PC-9 (cell line): Measurements from ENCODE around the gene MYOF. TPM values are rescaled to one million over a fixed set of nuclear protein-coding genes. Genes with fewer than 3 reads are reported as not detected.

Experiments
- BruUV-seq: library from RNA; stranded (reverse); fragments of 400-500 nt; replicated peaks from 2 replicates; lab custom pipeline; 2021; lab: Mats Ljungman, UMichigan
- CTCF ChIA-PET: fragments of 300-600 bp; sonication (Branson Sonifier 250); formaldehyde crosslinking; loops from one replicate; lab custom pipeline; 2022; ENCODE audit warnings: antibody characterized with exemption; lab: Charles Lee
- POLR2A ChIA-PET: fragments of 300-600 bp; sonication (Branson Sonifier 250); formaldehyde crosslinking; loops from one replicate; lab custom pipeline; 2022; ENCODE audit warnings: antibody characterized with exemption; ENCODE audit not compliant: unreplicated experiment; lab: Charles Lee
- DNase-seq, 2 experiments: peaks; one replicate each; pipeline versions ENCODE4 v3.0.0 to v3.0.0-alpha.2; 2015 to 2022; ENCODE audit warnings: mixed read lengths in 1 of 2
- H2AFZ ChIP-seq: fragments of 200-600 bp; sonication (generic); 2 replicates; pipeline ENCODE4 v1.8.1; 2017; ENCODE audit warnings: antibody characterized with exemption
- H3F3A ChIP-seq: fragments of 200-600 bp; sonication (generic); 2 replicates; pipeline ENCODE4 v1.8.1; 2017; ENCODE audit warnings: antibody characterized with exemption, mild to moderate bottlenecking, low read depth; ENCODE audit not compliant: insufficient read depth
- H3K27ac ChIP-seq: fragments of 200-600 bp; sonication (generic); 2 replicates; pipeline ENCODE4 v1.6.1; 2016; ENCODE audit warnings: mixed run types
- H3K27me3 ChIP-seq: fragments of 200-600 bp; sonication (generic); 2 replicates; pipeline ENCODE4 v1.6.1; 2016; ENCODE audit warnings: low read depth, mixed run types; ENCODE audit not compliant: insufficient read depth
- H3K36me3 ChIP-seq: fragments of 200-600 bp; sonication (generic); 2 replicates; pipeline ENCODE4 v1.6.1; 2016; ENCODE audit warnings: low read depth, mixed run types
- H3K4me1 ChIP-seq: fragments of 200-600 bp; sonication (generic); replicated peaks from 2 replicates; pipeline ENCODE4 v1.6.1; 2016; ENCODE audit warnings: mixed run types; ENCODE audit not compliant: insufficient read depth
- H3K4me2 ChIP-seq: fragments of 200-600 bp; sonication (generic); 2 replicates; pipeline ENCODE4 v1.6.1; 2017; ENCODE audit warnings: mixed run types
- H3K4me3 ChIP-seq: fragments of 200-600 bp; sonication (generic); 2 replicates; pipeline ENCODE4 v1.6.1; 2016; ENCODE audit warnings: mixed run types
- H3K79me2 ChIP-seq: fragments of 200-600 bp; sonication (generic); 2 replicates; pipeline ENCODE4 v1.6.1; 2017; ENCODE audit warnings: low read depth, mixed run types
- H3K9me2 ChIP-seq: fragments of 200-600 bp; sonication (generic); 2 replicates; pipeline ENCODE4 v1.8.1; 2017; ENCODE audit warnings: mild to moderate bottlenecking; ENCODE audit not compliant: insufficient read depth
- H3K9me3 ChIP-seq: fragments of 200-600 bp; sonication (generic); 2 replicates; pipeline ENCODE4 v1.8.1; 2016; ENCODE audit warnings: low read depth; ENCODE audit not compliant: insufficient read depth
- H4K20me1 ChIP-seq: fragments of 200-600 bp; sonication (generic); 2 replicates; pipeline ENCODE4 v1.8.1; 2017; ENCODE audit not compliant: insufficient read depth
- EZH2 ChIP-seq: fragments of 200-600 bp; sonication (generic); IDR thresholded peaks from 2 replicates; pipeline ENCODE4 v1.8.0; 2017; ENCODE audit warnings: antibody characterized with exemption, low read depth
- intact Hi-C: fragments of 100-400 bp; cut with micrococcal nuclease; formaldehyde crosslinking; loops from one replicate; pipeline ENCODE4 v1.10.0; 2022; ENCODE audit not compliant: unreplicated experiment
- total RNA-seq: library from RNA; stranded (reverse); gene quantifications from 2 replicates; pipeline ENCODE4 v1.2.3, GENCODE V29; 2021
- TF ChIP-seq, protein P1 (sequence below): fragments of 200-600 bp; sonication (generic); conservative IDR thresholded peaks from 2 replicates; pipeline ENCODE4 v1.6.1; 2017; ENCODE audit warnings: mixed run types, antibody characterized with exemption, mild to moderate bottlenecking, moderate library complexity

MYOF gene
- total RNA-seq, 1 experiment from 2014 or later: 274 TPM

GRCh38 chr10:93277360-93277759 lies 204.8 kb downstream of the MYOF start:
- no peaks in the 10 kb centered on the region for H3K79me2 ChIP-seq
- no peaks in the 10 kb centered on the region for H3K4me1 ChIP-seq
- ChIA-PET POLR2A (no interaction called here), CTCF (no interaction called here)
- no peak overlapping the region for H3K4me2 ChIP-seq
- no peak for DNase-seq
- H3K36me3 ChIP-seq: no peaks in the 10 kb centered on the region
- TF ChIP-seq, protein P1, sequence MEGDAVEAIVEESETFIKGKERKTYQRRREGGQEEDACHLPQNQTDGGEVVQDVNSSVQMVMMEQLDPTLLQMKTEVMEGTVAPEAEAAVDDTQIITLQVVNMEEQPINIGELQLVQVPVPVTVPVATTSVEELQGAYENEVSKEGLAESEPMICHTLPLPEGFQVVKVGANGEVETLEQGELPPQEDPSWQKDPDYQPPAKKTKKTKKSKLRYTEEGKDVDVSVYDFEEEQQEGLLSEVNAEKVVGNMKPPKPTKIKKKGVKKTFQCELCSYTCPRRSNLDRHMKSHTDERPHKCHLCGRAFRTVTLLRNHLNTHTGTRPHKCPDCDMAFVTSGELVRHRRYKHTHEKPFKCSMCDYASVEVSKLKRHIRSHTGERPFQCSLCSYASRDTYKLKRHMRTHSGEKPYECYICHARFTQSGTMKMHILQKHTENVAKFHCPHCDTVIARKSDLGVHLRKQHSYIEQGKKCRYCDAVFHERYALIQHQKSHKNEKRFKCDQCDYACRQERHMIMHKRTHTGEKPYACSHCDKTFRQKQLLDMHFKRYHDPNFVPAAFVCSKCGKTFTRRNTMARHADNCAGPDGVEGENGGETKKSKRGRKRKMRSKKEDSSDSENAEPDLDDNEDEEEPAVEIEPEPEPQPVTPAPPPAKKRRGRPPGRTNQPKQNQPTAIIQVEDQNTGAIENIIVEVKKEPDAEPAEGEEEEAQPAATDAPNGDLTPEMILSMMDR: no peak
- TF ChIP-seq EZH2: no peak
- intact Hi-C loops: no loop called here
- no peak overlapping the region for H3K27ac ChIP-seq
- no peaks in the 10 kb centered on the region for H3F3A ChIP-seq
- H4K20me1 ChIP-seq: no peaks in the 10 kb centered on the region
- no peak overlapping the region for H2AFZ ChIP-seq
- H3K27me3 ChIP-seq: no peaks in the 10 kb centered on the region
- no TSS peak for BruUV-seq
- no peaks in the 10 kb centered on the region for H3K9me2 ChIP-seq
- H3K9me3 ChIP-seq: no peaks in the 10 kb centered on the region
- H3K4me3 ChIP-seq: no peak overlapping the region

DNA sequence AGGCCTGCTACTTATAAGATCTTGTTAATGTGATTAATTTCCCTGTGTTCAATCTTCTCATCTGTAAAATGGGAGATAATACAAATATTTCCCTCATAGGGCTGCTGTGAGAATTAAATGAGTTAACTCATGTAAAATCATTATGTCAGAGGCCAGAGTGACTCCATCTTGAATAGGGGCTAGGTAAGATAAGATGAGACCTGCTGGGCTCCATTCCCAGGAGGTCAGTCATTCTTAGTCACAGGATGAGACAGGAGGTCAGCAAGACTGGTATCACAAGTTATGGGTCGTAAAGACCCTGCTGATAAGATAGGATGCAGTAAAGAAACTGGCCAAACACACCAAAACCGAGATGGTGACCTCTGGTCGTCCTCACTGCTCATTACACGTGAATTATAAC lies 207.7 kb downstream of the MYOF start:
- H3K9me3 ChIP-seq: no peaks in the 10 kb centered on the region
- no peaks in the 10 kb centered on the region for H3K36me3 ChIP-seq
- H2AFZ ChIP-seq: no peak overlapping the region
- POLR2A ChIA-PET: no interaction called here
- H3K27ac ChIP-seq: no peak overlapping the region
- H3K79me2 ChIP-seq: no peaks in the 10 kb centered on the region
- intact Hi-C loops: no loop called here
- TF ChIP-seq, protein P1: no peak
- no peaks in the 10 kb centered on the region for H3K4me1 ChIP-seq
- no peaks in the 10 kb centered on the region for H3K9me2 ChIP-seq
- no peaks in the 10 kb centered on the region for H3K27me3 ChIP-seq
- no peak overlapping the region for H3K4me3 ChIP-seq
- H3K4me2 ChIP-seq: no peak overlapping the region
- no TSS peak for BruUV-seq
- H4K20me1 ChIP-seq: no peaks in the 10 kb centered on the region
- no peak for DNase-seq
- no peaks in the 10 kb centered on the region for H3F3A ChIP-seq
- CTCF ChIA-PET: no interaction called here

DNA sequence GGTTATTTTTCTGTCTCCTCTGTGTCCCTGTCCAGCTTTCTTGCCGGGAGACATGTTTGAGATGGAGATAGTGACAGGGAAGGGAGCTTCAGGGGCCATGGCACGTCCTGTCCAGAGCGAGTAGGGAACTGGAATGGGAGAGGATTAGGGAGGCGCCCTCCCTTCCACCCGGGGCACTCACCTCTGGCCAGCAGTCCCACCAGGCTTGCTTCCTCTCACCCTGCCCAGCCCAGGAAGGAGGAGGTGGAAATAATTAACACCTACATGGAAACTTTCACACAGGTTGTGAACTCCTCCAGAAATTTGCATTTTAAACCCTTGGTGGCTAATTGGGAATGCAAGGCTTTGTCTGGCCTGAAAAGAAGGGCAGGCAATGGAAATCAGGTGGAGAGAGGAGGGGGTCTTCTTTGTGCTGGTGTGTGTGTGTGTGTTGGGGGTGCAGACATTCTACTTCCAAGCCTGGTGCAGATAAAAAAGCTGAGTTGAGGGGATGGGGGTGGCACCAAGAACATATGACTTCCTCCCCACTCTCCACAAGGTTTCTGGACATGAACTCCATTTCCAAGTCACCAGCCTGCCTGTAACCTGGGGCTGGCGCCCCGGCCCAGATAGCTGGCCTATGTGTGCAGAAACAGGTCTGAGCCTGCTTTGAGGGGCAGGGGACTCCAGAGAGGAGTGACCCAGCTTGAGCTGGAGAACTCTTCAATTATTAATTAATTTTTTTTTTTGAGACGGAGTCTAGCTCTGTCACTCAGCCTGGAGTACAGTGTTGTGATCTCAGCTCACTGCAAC lies 209.1 kb downstream of the MYOF start:
- no peak for DNase-seq
- no peak overlapping the region for H3K27ac ChIP-seq
- no TSS peak for BruUV-seq
- no peaks in the 10 kb centered on the region for H3K27me3 ChIP-seq
- H3K79me2 ChIP-seq: no peaks in the 10 kb centered on the region
- no peak overlapping the region for H3K4me2 ChIP-seq
- TF ChIP-seq EZH2: no peak
- TF ChIP-seq, protein P1: no peak
- intact Hi-C loops: no loop called here
- H4K20me1 ChIP-seq: no peaks in the 10 kb centered on the region
- H3F3A ChIP-seq: no peaks in the 10 kb centered on the region
- H3K4me1 ChIP-seq: no peaks in the 10 kb centered on the region
- no peaks in the 10 kb centered on the region for H3K9me3 ChIP-seq
- H3K36me3 ChIP-seq: no peaks in the 10 kb centered on the region
- no peaks in the 10 kb centered on the region for H3K9me2 ChIP-seq
- ChIA-PET POLR2A (no interaction called here), CTCF (no interaction called here)
- no peak overlapping the region for H2AFZ ChIP-seq
- H3K4me3 ChIP-seq: no peak overlapping the region
